Left cardiac atrium (tissue), 4 donors: ENCODE measurements around the gene RARS1. TPM values are rescaled to one million over a fixed set of nuclear protein-coding genes. Genes with fewer than 3 reads are reported as not detected.
A peak's percentile ranks its signal among the peaks of the same experiment; 100 is the strongest.

Experiments used
- ATAC-seq, 2 donors: fragments of 200-7000 bp; cut with Tn5 transposase; one replicate each; pipeline ENCODE4 v1.9.1; 2020; ENCODE audit warnings: mild to moderate bottlenecking in 2 of 2, moderate library complexity in 2 of 2
- DNase-seq: peaks from one replicate; pipeline ENCODE4 v3.0.0-alpha.2; 2020
- intact Hi-C, 2 donors: fragments of 100-400 bp; cut with DNase I; formaldehyde crosslinking; loops; one replicate each; pipeline versions ENCODE4 v1.14.1 to v1.15.1; 2022 to 2023
- total RNA-seq, 2 donors: library from RNA; stranded (reverse); fragmentation: NEBNext Ultra II Directional; extraction: Animal tissue kit (Norgen Biotek cat#: 25700); gene quantifications; one replicate each; pipeline ENCODE4 v1.2.1, GENCODE V29; 2021
- donor health status: DM: no; HTN: yes; CAD: no.
- donor health status: DM: no; HTN: yes; CAD: no; lungs with severe emphysema.
- donor health status: DM: yes; HTN: yes; CAD: no.
- donor health status: Dilated cardiomyopathy.

RARS1 gene
- total RNA-seq, 2 donors from 2014 or later = 48.8 to 53.0 TPM

- ATAC-seq (no peak), DNase-seq (no peak)
- intact Hi-C loops = no loop called here
These were observed 12.0 kb upstream of the RARS1 start for GRCh38 chr5:168474319-168474718.

GRCh38 chr5:168477060-168477459 lies 9.2 kb upstream of the RARS1 start:
- ATAC-seq (no peak), DNase-seq (no peak)
- intact Hi-C loops = no loop called here

GRCh38 chr5:168479166-168479565 lies 7.1 kb upstream of the RARS1 start:
- DNase-seq (no peak), ATAC-seq (no peak)
- intact Hi-C loops = no loop called here

GRCh38 chr5:168480601-168481000 lies 5.7 kb upstream of the RARS1 start:
- intact Hi-C loops = loop anchor here in 1 of 2 donors (10.0 kb wide), 1 partner anchor 216 kb away; no protein-coding TSS in a partner anchor
- ATAC-seq = no peak
- DNase-seq = no peak

GRCh38 chr5:168481330-168481788 lies 4.9 kb upstream of the RARS1 start:
- intact Hi-C loops = loop anchor here in 1 of 2 donors (10.0 kb wide), 1 partner anchor 217 kb away; no protein-coding TSS in a partner anchor
- DNase-seq (no peak), ATAC-seq (no peak)

- intact Hi-C loops = loop anchor here in 1 of 2 donors (10.0 kb wide), 1 partner anchor 218 kb away; no protein-coding TSS in a partner anchor
- DNase-seq (no peak), ATAC-seq (no peak)
These were observed 3.9 kb upstream of the RARS1 start for GRCh38 chr5:168482361-168482760.

GRCh38 chr5:168489059-168489458 lies 2.8 kb downstream of the RARS1 start:
- intact Hi-C loops = loop anchor here (5.0 to 10.0 kb wide), 2 partner anchors 217 to 224 kb away; no protein-coding TSS in a partner anchor
- DNase-seq = no peak
- ATAC-seq = no peak

- ATAC-seq (no peak), DNase-seq (no peak)
- intact Hi-C loops = no loop called here
These were observed 7.8 kb downstream of the RARS1 start for GRCh38 chr5:168494057-168494555.

GRCh38 chr5:168502563-168503237 lies 16.4 kb downstream of the RARS1 start:
- intact Hi-C loops = no loop called here
- ATAC-seq (no peak), DNase-seq (no peak)

GRCh38 chr5:168513861-168514428 lies 27.7 kb downstream of the RARS1 start:
- intact Hi-C loops = no loop called here
- no peak for ATAC-seq
- DNase-seq = no peak

GRCh38 chr5:168525856-168526255 lies 39.6 kb downstream of the RARS1 start:
- intact Hi-C loops = no loop called here
- DNase-seq = no peak
- no peak for ATAC-seq

- intact Hi-C loops = no loop called here
- DNase-seq (no peak), ATAC-seq (no peak)
These were observed 41.6 kb downstream of the RARS1 start for GRCh38 chr5:168527756-168528295.

- intact Hi-C loops = no loop called here
- peak; percentile 26 for DNase-seq
- peak; percentile 24 to 50 for ATAC-seq
These were observed 42.5 kb downstream of the RARS1 start, which contains the start of gene FBLL1 for GRCh38 chr5:168528521-168529373. Gene FBLL1, plus strand, starts transcription at chr5:168529305. Its CDS starts 200 bp downstream, at chr5:168529505.

- intact Hi-C loops = no loop called here
- ATAC-seq (peak in 1 of 2 donors; percentile 12), DNase-seq (no peak)
These were observed 43.3 kb downstream of the RARS1 start for GRCh38 chr5:168529374-168530234.

- intact Hi-C loops = no loop called here
- DNase-seq (no peak), ATAC-seq (no peak)
These were observed 44.4 kb downstream of the RARS1 start for GRCh38 chr5:168530621-168531150.

- DNase-seq (no peak), ATAC-seq (no peak)
- intact Hi-C loops = no loop called here
These were observed 44.9 kb downstream of the RARS1 start for GRCh38 chr5:168531191-168531590.

GRCh38 chr5:168531987-168532864 lies 46.0 kb downstream of the RARS1 start:
- ATAC-seq = no peak
- intact Hi-C loops = no loop called here
- no peak for DNase-seq
